Keratinocyte (primary cell): ENCODE data around the gene C2orf76. TPM values are rescaled to one million over a fixed set of nuclear protein-coding genes. Genes with fewer than 3 reads are reported as not detected.

ENCODE experiments used
- DNase-seq: peaks from one replicate; pipeline ENCODE4 v3.0.0-alpha.2; 2011; ENCODE audit warnings: low read depth, missing footprints, low spot score
- FAIRE-seq: peaks from 2 replicates; lab custom pipeline; 2011; peaks lifted over from hg19 to GRCh38; lab: Jason Lieb, UNC
- H2AFZ ChIP-seq: 2 replicates; pipeline ENCODE4 v1.6.0; 2012; ENCODE audit warnings: low read length, control low read depth, inconsistent platforms; ENCODE audit not compliant: control insufficient read depth
- H3K27ac ChIP-seq: 2 replicates; pipeline ENCODE4 v1.5.1; 2011; ENCODE audit warnings: low read length; ENCODE audit not compliant: control insufficient read depth, insufficient read depth
- H3K27me3 ChIP-seq: 3 replicates; pipeline ENCODE4 v1.6.0; 2011; ENCODE audit warnings: low read length; ENCODE audit not compliant: control insufficient read depth, insufficient read depth; ENCODE audit errors: extremely low read depth
- H3K36me3 ChIP-seq, 2 experiments: 2 replicates in 1 of 2; 3 replicates in 1 of 2; pipeline ENCODE4 v1.5.1; 2011; ENCODE audit warnings: low read length in 2 of 2, mild to moderate bottlenecking in 1 of 2; ENCODE audit not compliant: control insufficient read depth in 2 of 2, insufficient read depth in 2 of 2; ENCODE audit errors: extremely low read depth in 1 of 2
- H3K4me1 ChIP-seq: 3 replicates; pipeline ENCODE4 v1.5.1; 2011; ENCODE audit warnings: low read length; ENCODE audit not compliant: control insufficient read depth, insufficient read depth; ENCODE audit errors: extremely low read depth
- H3K4me2 ChIP-seq: 3 replicates; pipeline ENCODE4 v1.6.0; 2011; ENCODE audit warnings: low read depth, low read length; ENCODE audit not compliant: control insufficient read depth, insufficient read depth; ENCODE audit errors: extremely low read depth
- H3K4me3 ChIP-seq, 3 experiments: fragments of 200-600 bp in 1 of 3; sonication (generic) in 1 of 3; 2 replicates in 2 of 3; 3 replicates in 1 of 3; pipeline ENCODE4 v1.5.1; 2011 to 2016; ENCODE audit warnings: low read length in 3 of 3, mild to moderate bottlenecking in 3 of 3, control low read depth in 2 of 3, inconsistent platforms in 1 of 3, low read depth in 1 of 3, mixed read lengths in 1 of 3, mixed run types in 1 of 3, moderate library complexity in 1 of 3; ENCODE audit not compliant: control insufficient read depth in 2 of 3, insufficient read depth in 2 of 3; ENCODE audit errors: extremely low read depth in 1 of 3
- H3K79me2 ChIP-seq: 2 replicates; pipeline ENCODE4 v1.6.0; 2012; ENCODE audit warnings: low read length; ENCODE audit not compliant: control insufficient read depth, insufficient read depth
- H3K9ac ChIP-seq: 3 replicates; pipeline ENCODE4 v1.6.0; 2011; ENCODE audit warnings: low read length; ENCODE audit not compliant: control insufficient read depth, insufficient read depth; ENCODE audit errors: extremely low read depth
- H3K9me1 ChIP-seq: 3 replicates; pipeline ENCODE4 v1.6.0; 2011; ENCODE audit warnings: low read length; ENCODE audit not compliant: control insufficient read depth, insufficient read depth; ENCODE audit errors: extremely low read depth
- H3K9me3 ChIP-seq: 2 replicates; pipeline ENCODE4 v1.5.1; 2012; ENCODE audit warnings: low read depth, low read length; ENCODE audit not compliant: control insufficient read depth
- H4K20me1 ChIP-seq: 3 replicates; pipeline ENCODE4 v1.6.0; 2011; ENCODE audit warnings: low read length; ENCODE audit not compliant: control insufficient read depth, insufficient read depth; ENCODE audit errors: extremely low read depth
- CTCF ChIP-seq, 3 experiments: IDR thresholded peaks in 1 of 3; conservative IDR thresholded peaks in 1 of 3; optimal IDR thresholded peaks in 1 of 3; 2 replicates in 2 of 3; 3 replicates in 1 of 3; pipeline versions ENCODE3 to v1.5.1; 2011; ENCODE audit warnings: low read length in 3 of 3, mild to moderate bottlenecking in 3 of 3, moderate library complexity in 2 of 3, control low read depth in 1 of 3, inconsistent platforms in 1 of 3; ENCODE audit not compliant: insufficient read depth in 2 of 3; ENCODE audit errors: extremely low read depth in 1 of 3
- EZH2 ChIP-seq: IDR thresholded peaks from one replicate; pipeline ENCODE4 v1.6.1; 2012; ENCODE audit warnings: inconsistent platforms, mild to moderate bottlenecking, low read length, moderate library complexity
- dilution Hi-C: fragments of 300-500 bp; cut with MboI; formaldehyde crosslinking; loops from one replicate; pipeline ENCODE4 v1.7.0; 2020; ENCODE audit warnings: low sequenced_read_pairs; ENCODE audit not compliant: extremely low pct_ligation_motif_present
- polyA plus RNA-seq, 5 experiments: library from polyadenylated mRNA; depleted of rRNA in 3 of 5; stranded (reverse) in 3 of 5; stranded (forward) in 1 of 5; unstranded in 1 of 5; fragments of >200 nt; gene quantifications; 1 replicate in 1 of 5; 2 replicates in 3 of 5; 3 replicates in 1 of 5; pipeline versions ENCODE4 v1.2.1 to v1.2.3, GENCODE V29; 2011 to 2012; ENCODE audit warnings: missing spikeins in 2 of 5, low read depth in 1 of 5, low replicate concordance in 1 of 5

C2orf76 gene
- polyA plus RNA-seq, 1 donor (not counting 4 experiments of a cell fraction or from before 2014, with no cell fraction given), result 17.9 TPM

GRCh38 chr2:119315241-119315925 lies 51.3 kb downstream of the C2orf76 start:
- Histone ChIP-seq H4K20me1 (no peaks in the 10 kb centered on the region), H3K27ac (no peak overlapping the region), H3K9me1 (no peaks in the 10 kb centered on the region), H3K4me3 (no peak overlapping the region), H3K4me1 (no peaks in the 10 kb centered on the region), H3K9ac (no peak overlapping the region), H2AFZ (no peak overlapping the region), H3K9me3 (no peaks in the 10 kb centered on the region), H3K27me3 (no peaks in the 10 kb centered on the region), H3K36me3 (no peaks in the 10 kb centered on the region), H3K79me2 (no peaks in the 10 kb centered on the region), H3K4me2 (no peak overlapping the region)
- TF ChIP-seq EZH2 (no peak), CTCF (optimal IDR thresholded peaks at IDR 0.05 in 1 of 3, IDR thresholded peaks at IDR 0.05 in 1 of 3, conservative IDR thresholded peaks at IDR 0.05 in 1 of 3; ENCODE audit: extremely low read depth in 1 of 3, insufficient read depth in 2 of 3, low read length in 3 of 3) (no peak)
- FAIRE-seq, result peak; percentile 20
- dilution Hi-C loops, result no loop called here
- no peak for DNase-seq

GRCh38 chr2:119311831-119312230 lies 54.8 kb downstream of the C2orf76 start:
- Histone ChIP-seq H4K20me1 (no peaks in the 10 kb centered on the region), H3K36me3 (no peaks in the 10 kb centered on the region), H3K4me2 (no peak overlapping the region), H3K27me3 (no peaks in the 10 kb centered on the region), H3K4me1 (no peaks in the 10 kb centered on the region), H3K4me3 (no peak overlapping the region), H3K27ac (no peak overlapping the region), H3K9me3 (no peaks in the 10 kb centered on the region), H3K9me1 (no peaks in the 10 kb centered on the region), H2AFZ (no peak overlapping the region), H3K79me2 (no peaks in the 10 kb centered on the region), H3K9ac (no peak overlapping the region)
- DNase-seq, result no peak
- no peak for TF ChIP-seq EZH2
- TF ChIP-seq CTCF (optimal IDR thresholded peaks at IDR 0.05 in 1 of 3, IDR thresholded peaks at IDR 0.05 in 1 of 3, conservative IDR thresholded peaks at IDR 0.05 in 1 of 3; ENCODE audit: extremely low read depth in 1 of 3, insufficient read depth in 2 of 3, low read length in 3 of 3), result no peak
- FAIRE-seq, result no peak
- dilution Hi-C loops, result no loop called here
